LNCaP clone FGC (cell line): ENCODE results near the gene RASL11B.

Experiments used
- DNase-seq: peaks from one replicate; pipeline ENCODE4 v3.0.0-alpha.2; 2011; ENCODE audit warnings: low read depth
- H3K4me3 ChIP-seq: 2 replicates; pipeline ENCODE4 v1.5.1; 2011; ENCODE audit warnings: mild to moderate bottlenecking, low read depth, low read length, control low read depth
- TF ChIP-seq, protein P1 (sequence below): IDR thresholded peaks from 2 replicates; pipeline ENCODE4 v1.5.1; 2012; ENCODE audit warnings: mild to moderate bottlenecking; ENCODE audit not compliant: control insufficient read depth, insufficient read depth; ENCODE audit errors: extremely low read depth

RASL11B gene

GRCh38 chr4:52861879-52862616, at the start of gene RASL11B:
Gene RASL11B (plus strand): TSS chr4:52862317. CDS start chr4:52862508, 191 bp downstream.
- DNase-seq: no peak
- TF ChIP-seq, protein P1, sequence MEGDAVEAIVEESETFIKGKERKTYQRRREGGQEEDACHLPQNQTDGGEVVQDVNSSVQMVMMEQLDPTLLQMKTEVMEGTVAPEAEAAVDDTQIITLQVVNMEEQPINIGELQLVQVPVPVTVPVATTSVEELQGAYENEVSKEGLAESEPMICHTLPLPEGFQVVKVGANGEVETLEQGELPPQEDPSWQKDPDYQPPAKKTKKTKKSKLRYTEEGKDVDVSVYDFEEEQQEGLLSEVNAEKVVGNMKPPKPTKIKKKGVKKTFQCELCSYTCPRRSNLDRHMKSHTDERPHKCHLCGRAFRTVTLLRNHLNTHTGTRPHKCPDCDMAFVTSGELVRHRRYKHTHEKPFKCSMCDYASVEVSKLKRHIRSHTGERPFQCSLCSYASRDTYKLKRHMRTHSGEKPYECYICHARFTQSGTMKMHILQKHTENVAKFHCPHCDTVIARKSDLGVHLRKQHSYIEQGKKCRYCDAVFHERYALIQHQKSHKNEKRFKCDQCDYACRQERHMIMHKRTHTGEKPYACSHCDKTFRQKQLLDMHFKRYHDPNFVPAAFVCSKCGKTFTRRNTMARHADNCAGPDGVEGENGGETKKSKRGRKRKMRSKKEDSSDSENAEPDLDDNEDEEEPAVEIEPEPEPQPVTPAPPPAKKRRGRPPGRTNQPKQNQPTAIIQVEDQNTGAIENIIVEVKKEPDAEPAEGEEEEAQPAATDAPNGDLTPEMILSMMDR: no peak
- peak within 1 kb of the TSS; percentile 56 for H3K4me3 ChIP-seq

- TF ChIP-seq, protein P1: no peak
- no peak overlapping the region for H3K4me3 ChIP-seq
- DNase-seq: no peak
These were observed 48.6 kb upstream of the RASL11B start for GRCh38 chr4:52813546-52813945.

GRCh38 chr4:52822583-52822971, 39.5 kb upstream of the RASL11B start:
- TF ChIP-seq, protein P1: no peak
- DNase-seq: no peak
- no peak overlapping the region for H3K4me3 ChIP-seq

DNA sequence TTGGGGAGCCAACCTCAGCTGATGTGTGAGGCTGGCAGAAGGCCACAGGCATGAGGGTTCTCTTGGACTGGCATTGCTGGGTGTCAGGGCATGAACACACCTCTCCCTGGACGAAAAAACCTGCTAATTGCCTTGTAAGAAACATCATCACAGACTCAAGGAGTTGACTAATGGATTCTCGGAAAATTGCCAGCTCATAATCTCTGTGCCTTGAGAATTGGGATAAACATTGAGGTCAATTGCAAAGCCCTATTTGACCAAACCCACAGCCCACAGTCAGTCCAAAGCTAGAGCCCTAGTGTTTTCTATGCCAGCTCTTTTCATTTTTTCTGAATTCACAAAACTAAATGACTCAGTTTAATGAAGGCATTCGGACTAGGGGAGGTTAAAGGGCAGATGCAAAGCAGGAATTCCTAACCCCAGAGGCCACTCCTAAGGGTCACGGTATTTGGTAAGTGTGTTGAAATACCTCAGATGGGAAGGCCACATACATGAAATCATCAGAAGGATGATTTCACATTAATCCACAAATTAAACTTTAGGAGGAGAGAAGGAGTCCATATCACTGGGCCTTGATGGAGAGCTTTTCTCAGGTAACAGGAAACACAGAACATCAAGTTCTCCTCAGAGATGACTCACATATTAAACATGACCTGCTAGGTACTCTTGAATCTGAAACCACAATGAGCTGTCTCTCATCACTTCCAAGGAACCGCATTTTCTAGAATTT, 39.0 kb upstream of the RASL11B start:
- TF ChIP-seq, protein P1: no peak
- no peak overlapping the region for H3K4me3 ChIP-seq

GRCh38 chr4:52823702-52824092, 38.4 kb upstream of the RASL11B start:
- no peak overlapping the region for H3K4me3 ChIP-seq
- no peak for DNase-seq
- TF ChIP-seq, protein P1: no peak

More for the DNA sequence above, 39.0 kb upstream of the RASL11B start:
- DNase-seq: no peak

GRCh38 chr4:52824270-52824602, 37.9 kb upstream of the RASL11B start:
- no peak for DNase-seq
- TF ChIP-seq, protein P1: no peak
- no peak overlapping the region for H3K4me3 ChIP-seq
